Activated T-helper 1 cell treated with Interleukin-2 at 50 U/mL for 16 hours (primary cell): ENCODE data around the gene KANSL2.
"Not testable (repeated sequence)": the region's sequence is repeated elsewhere in the genome, so short reads cannot be mapped to it uniquely, and the experiment has no call there.

Source experiments
- DNase-seq: peaks from one replicate; pipeline ENCODE4 v3.0.0-alpha.2; 2020; ENCODE audit warnings: low read depth

KANSL2 gene

GRCh38 chr12:48681710-48682532 lies at the start of gene KANSL2:
TSS of gene KANSL2 (minus strand) at chr12:48682238. CDS start at chr12:48681632, 606 bp downstream.
- peak; percentile 94 for DNase-seq

- no peak for DNase-seq
Observed at GRCh38 chr12:48728807-48729206, 46.8 kb upstream of the KANSL2 start.

- DNase-seq, result not testable (repeated sequence)
Observed at GRCh38 chr12:48720737-48721136, 38.7 kb upstream of the KANSL2 start.

- DNase-seq, result not testable (repeated sequence)
Observed at GRCh38 chr12:48720171-48720570, 38.1 kb upstream of the KANSL2 start.

- DNase-seq, result not testable (repeated sequence)
Observed at GRCh38 chr12:48719002-48719401, 37.0 kb upstream of the KANSL2 start.

- no peak for DNase-seq
Observed at GRCh38 chr12:48717252-48717695, 35.2 kb upstream of the KANSL2 start.

- peak; percentile 96 for DNase-seq
Observed at GRCh38 chr12:48716493-48717251, 34.6 kb upstream of the KANSL2 start, which contains the start of gene CCNT1. TSS of gene CCNT1 (minus strand) at chr12:48716707. CDS start at chr12:48716675, 32 bp downstream.

GRCh38 chr12:48716168-48716492 lies 34.1 kb upstream of the KANSL2 start:
- no peak for DNase-seq

- DNase-seq, result no peak
Observed at GRCh38 chr12:48712209-48712608, 30.2 kb upstream of the KANSL2 start.

- DNase-seq, result not testable (repeated sequence)
Observed at GRCh38 chr12:48698822-48699221, 16.8 kb upstream of the KANSL2 start.

GRCh38 chr12:48696626-48697025 lies 14.6 kb upstream of the KANSL2 start:
- DNase-seq, result no peak

- DNase-seq, result no peak
Observed at GRCh38 chr12:48695859-48696258, 13.8 kb upstream of the KANSL2 start.

GRCh38 chr12:48694038-48694437 lies 12.0 kb upstream of the KANSL2 start:
- DNase-seq, result no peak

GRCh38 chr12:48693572-48693971 lies 11.5 kb upstream of the KANSL2 start:
- no peak for DNase-seq

GRCh38 chr12:48691826-48692487 lies 9.9 kb upstream of the KANSL2 start:
- no peak for DNase-seq

GRCh38 chr12:48690990-48691389 lies 9.0 kb upstream of the KANSL2 start:
- DNase-seq, result no peak

- no peak for DNase-seq
Observed at GRCh38 chr12:48690436-48690835, 8.4 kb upstream of the KANSL2 start.

GRCh38 chr12:48688836-48689235 lies 6.8 kb upstream of the KANSL2 start:
- DNase-seq, result no peak

- DNase-seq, result no peak
Observed at GRCh38 chr12:48687592-48687991, 5.6 kb upstream of the KANSL2 start.

GRCh38 chr12:48686615-48687334 lies 4.7 kb upstream of the KANSL2 start:
- no peak for DNase-seq

- DNase-seq, result no peak
Observed at GRCh38 chr12:48686037-48686595, 4.1 kb upstream of the KANSL2 start.

- no peak for DNase-seq
Observed at GRCh38 chr12:48683534-48683933, 1.5 kb upstream of the KANSL2 start.
